Measurements from ENCODE around the gene STK25.

Gene STK25

DNA sequence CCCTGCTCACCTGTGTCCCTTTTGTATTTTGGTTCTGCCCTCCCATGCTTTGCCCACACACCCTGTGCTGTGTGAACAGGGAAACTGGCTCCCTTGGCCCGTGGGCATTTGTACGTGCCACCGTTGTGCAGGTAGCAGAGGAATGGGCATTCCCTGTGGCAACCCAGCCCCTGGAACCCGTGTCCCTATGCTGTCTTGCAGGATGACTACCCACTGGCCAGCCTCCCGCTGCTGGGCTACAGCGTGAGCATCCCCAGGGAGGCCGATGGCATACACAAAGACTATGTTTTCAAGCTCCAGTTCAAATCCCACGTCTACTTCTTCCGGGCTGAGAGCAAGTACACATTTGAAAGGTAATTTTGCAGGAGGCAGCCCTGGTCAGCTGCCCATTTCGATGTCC lies 15.3 kb downstream of the STK25 start:
- DNase-seq (ENCODE audit: low spot score): no peak

DNA sequence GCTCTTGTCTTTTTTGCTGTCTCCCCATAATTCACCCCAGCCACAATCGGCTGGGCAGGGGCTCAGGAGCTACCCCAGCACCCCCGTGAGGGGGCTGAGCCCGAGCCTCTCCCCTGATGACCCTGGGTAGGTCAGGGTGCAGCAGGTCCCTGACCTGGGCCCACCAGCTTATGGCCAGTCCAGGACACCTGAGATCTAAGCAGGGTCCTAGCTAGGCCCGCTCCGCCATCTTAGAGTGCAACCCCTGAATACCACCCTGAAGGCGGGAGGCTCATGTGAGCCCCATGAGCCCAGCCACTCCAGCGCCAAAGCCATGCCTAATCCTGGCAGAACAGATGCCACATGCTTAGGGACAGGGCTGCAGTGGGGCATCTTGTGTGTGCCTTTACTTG lies 16.2 kb downstream of the STK25 start:
- DNase-seq (ENCODE audit: low spot score): no peak

DNA sequence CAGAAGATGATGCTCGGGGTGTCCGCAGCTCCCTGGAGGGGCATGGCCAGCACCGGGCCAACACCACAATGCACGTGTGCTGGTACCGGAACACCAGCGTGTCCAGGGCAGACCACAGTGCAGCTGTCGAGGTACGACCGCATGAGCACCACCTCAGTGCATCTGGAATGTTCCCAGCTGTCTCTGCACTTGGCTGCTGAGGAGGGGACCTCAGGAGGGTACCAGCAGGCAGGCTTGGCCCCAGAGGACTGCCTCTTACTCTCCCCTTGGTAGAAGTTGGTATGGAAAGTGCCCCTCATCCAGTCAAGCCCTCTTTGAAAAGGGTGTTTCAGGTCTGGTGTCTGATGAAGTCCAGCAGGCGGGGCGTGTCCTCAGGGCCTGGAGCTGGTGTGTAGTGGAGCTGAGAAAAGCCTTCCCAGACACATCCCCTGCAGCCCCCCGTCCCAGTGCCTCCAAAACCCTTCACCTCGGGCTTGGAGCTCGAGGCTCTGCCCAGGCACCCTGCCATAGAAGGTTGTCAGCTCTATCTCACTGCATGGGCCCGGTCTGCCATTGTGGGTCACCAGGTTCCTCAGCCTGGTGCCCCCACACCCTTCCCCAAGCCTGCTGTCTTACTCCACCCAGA lies 16.7 kb downstream of the STK25 start:
- DNase-seq (ENCODE audit: low spot score): no peak

DNA sequence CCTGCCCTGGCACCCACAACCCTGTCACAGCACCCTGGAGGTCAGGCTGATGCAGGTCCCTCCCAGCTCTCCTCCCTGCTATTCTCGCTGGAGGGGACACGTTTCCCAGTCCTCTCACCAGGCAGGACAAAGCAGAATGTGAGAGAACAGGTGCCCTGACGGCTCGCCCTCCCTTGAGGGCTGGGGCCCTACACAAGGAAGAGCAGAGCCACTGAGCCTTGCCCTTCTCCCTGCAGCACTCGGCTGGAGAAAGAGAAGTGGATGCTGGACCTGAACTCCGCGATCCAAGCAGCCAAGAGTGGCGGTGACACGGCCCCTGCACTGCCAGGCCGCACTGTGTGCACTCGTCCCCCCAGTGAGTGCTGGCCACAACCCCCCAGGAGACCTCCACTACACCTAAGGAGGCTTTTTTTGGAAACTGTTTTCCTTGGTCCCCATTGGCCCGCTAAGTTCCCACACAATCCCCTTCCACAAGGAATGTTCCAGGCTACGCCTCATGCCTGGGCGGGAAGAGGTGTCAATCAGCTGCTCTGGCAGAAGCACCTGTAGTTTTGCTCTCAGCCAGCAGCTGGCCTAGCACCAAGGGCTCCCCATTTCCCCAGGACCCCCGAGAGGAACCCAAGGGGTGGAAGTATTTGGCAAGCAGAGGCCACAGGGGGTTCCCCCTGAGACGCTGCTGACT lies 17.4 kb downstream of the STK25 start:
- no peak for DNase-seq (ENCODE audit: low spot score)

DNA sequence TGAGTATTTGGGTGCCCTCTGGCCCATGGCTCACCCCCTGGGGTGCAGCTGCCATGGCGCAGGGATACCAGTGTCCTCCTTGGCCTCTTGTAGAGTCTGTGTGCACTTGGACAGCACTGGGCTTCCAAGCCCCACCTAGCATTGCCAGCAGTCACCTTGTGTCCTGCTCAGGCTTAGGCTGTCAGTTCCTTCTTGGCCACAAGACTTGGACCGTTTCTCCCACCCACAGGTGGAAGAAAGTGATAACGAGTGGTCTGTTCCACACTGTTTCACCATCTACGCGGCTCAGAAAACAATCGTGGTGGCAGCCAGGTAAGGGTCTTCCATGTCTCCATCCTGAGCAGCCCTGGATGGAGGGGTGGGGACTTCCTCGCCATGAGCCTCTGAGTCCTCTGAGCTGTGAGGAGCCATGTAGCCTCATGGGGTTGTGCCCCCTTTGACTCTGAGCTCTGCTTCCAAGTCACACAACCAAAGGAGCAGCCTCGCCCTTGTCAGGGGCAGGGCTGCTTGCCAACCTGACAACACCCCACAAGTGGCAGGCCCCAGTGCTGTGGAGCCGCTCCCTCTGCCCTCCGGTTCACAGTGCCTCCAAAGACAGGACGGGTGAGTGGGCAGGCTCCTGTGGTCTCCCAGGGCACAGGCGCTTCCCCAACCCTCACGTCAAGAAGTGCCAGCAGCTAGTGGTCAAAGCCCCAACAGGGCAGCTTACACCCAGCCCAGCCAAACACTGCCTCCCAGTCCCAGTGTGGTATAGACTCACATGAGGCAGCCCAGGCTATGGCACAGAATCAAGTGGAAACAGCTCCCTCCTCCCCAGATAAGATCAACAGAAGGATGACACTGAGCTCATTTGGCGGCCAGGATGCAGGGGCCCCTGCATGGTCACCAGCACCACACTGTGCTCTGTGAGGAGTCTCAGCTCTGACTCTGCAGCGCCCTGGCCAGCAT lies 18.4 kb downstream of the STK25 start:
- DNase-seq (ENCODE audit: low spot score): no peak

DNA sequence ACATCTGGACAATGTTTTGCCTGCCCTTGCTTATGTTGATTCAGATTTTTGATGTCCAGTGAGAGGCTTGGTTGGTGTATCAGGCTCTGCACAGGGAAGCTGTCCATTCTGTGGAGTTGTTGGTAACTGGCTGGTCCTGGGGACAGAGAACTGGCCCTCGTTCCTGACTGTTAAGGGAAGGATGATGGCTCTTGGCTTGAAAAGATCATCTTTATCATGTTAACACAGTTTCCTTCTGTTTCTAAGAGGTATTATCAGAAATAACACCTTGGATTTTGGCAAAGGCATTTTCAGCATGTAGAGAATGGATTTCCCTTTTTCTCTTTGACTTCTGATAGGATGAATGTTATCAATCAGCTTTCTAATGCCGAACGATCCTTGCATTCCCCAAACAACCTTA lies 19.3 kb downstream of the STK25 start:
- no peak for DNase-seq (ENCODE audit: low spot score)

DNA sequence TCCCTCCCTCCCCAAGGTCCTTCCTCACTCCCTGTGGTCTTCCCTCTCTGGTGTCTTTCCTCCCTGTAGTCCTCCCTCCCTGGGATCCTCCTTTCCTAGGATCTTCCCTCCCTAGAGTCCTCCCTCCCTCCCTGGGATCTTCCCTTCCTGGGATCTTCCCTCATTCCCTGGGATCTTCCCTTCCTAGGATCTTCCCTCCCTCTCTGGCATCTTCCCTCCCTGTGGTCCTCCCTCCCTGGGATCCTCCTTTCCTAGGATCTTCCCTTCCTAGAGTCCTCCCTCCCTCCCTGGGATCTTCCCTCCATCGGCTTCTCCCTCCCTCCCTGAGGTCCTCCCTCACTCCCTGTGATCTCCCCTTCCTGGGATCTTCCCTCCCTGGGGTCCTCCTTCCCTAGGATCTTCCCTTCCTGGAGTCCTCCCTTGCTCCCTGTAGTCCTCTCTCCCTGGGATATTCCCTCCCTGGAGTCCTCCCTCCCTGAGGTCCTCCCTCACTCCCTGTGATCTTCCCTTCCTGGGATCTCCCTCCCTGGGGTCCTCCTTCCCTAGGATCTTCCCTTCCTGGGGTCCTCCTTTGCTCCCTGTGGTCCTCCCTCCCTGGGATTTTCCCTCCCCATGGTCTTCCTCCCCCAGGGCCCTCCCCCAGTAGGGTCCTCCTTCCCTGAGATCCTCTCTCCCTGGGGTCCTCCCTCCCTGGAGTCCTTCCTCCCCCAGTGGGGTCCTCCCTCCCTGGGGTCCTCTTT lies 23.0 kb downstream of the STK25 start:
- DNase-seq (ENCODE audit: low spot score): no peak

DNA sequence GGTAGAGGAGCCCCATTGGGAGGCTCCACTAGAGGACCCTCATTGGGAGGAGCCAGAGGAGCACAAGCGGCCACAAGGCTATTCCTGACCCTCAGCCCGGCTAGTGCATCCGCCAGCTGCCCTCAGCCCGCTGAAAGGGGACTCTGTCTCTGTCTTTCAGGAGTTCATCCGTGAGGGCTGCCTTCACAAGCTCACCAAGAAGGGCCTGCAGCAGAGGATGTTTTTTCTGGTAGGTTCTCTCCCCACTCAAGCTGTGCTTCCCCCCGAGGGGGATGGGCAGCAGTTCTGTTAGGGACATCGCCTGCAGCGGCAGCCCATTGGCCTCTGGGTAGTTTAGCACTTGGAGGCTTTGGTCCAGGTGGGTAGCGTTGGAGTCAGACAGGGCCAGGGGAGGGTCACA lies 25.1 kb downstream of the STK25 start:
- DNase-seq (ENCODE audit: low spot score): no peak

DNA sequence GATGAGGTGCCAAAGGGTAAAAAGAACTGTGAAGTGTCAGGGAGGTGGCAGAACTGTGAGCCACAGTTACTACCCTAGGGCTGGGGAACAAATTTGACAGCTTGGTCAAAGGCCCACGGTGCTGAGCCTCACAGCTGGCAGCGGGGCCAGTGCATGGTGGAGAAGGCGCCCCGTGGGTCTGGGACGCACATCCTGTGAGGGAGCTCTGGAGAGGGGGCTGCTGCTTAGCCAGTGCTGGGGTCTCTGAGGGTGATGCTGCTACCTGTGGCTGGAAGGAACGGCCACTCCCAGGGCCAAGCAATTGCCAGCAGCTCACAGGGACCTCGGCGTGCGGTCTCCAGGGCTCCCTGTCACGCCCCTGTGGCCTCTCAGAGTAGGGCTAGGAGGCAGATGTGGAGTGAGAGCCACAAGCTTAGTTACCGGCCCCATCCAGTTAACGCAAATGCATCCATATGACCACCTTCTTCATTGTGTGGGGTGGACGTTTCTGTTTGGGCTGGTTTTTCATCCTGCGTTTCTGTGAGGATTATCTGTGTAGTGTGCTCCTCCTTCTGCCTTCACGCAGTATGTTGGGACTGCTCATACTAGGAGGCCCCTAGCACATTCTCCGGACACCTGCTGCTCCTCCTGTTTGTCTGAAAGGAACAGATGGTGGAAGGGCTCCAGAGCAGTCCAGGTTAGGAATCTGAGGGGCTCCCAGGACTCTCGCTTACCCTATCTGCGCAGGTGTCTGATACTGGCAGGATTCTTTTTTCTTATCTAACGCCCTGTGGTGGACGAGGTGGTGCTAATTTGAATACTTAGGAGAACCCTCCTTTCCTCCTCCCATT lies 26.0 kb downstream of the STK25 start:
- DNase-seq (ENCODE audit: low spot score): no peak

DNA sequence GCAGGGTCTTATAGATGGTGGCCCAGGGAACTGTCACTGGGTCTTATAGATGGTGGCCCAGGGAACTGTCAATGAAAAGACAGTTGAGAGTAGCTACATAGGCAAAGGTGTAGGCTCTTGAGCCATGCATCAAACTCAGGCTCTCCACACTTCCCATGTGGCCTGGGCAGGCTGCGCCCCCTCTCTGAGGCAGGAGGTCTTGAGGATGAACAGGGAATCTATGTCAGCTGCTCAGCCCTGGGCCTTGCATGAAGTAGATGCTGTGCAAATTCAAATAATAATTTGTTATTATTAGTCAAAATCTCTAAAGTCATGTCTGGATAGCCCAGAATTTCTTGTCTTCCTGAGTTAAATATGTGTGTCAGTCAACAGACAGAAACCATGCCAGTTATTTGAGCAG lies 26.7 kb downstream of the STK25 start:
- DNase-seq (ENCODE audit: low spot score): no peak

DNA sequence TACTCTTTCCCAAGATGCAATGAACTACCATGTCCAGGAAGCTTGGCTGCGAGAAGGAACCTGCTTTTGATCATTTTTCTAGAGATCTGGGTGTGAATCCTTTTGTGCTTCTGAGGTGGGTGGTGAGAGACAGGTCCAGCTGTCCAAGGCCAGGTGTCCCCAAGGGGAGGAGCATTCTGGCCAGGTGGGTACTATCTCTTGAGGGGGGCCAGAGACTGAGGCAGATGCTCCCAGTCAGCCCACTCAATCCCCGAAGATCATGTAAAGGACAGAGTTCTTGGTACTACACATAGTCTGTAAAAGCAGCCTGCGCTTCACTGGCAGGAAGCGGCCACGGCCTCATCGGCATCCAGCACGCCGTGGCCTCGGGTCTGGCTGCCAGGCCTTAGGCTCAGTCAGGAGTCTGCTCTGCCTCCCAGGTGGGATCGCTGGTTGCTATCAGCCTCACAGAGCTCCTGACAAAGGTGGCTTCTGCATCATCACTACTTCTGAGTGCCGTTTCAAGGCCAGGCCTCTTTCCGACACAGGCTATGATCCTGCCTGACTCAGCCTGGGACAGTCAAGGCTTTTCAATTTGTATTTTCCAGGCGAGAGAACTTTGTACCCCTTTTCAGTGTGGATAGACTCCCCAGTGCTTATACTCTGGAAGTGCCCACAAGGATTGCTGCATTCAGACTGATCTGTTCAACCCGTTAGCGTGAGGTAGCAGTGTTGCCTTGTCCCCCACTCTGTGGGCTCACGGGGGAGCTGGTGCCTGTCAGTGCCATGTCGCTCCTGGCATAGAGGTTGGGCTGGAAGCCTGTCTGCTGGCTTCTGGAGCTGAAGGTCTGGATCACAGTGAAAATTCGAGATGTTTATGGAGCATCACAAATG lies 29.1 kb downstream of the STK25 start:
- peak; percentile 32 for DNase-seq (ENCODE audit: low spot score)

DNA sequence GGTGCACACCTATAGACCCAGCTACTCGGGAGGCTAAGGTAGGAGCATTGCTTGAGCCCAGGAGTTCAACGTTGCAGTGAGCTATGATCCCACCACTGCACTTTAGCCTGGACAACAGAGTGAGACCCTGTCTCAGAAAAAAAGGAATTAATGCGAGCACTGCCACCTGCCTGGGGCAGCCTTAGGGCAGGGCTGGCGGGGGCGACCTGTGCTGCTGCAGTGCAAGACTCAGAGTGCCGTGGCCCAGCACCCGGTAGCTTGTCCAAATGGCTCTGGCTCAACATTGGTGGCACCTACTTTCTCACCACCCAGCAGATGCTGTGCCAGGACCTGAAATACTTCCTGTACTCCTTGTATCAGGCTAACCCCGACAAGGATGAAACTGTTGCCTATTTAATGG lies 30.2 kb downstream of the STK25 start:
- no peak for DNase-seq (ENCODE audit: low spot score)

DNA sequence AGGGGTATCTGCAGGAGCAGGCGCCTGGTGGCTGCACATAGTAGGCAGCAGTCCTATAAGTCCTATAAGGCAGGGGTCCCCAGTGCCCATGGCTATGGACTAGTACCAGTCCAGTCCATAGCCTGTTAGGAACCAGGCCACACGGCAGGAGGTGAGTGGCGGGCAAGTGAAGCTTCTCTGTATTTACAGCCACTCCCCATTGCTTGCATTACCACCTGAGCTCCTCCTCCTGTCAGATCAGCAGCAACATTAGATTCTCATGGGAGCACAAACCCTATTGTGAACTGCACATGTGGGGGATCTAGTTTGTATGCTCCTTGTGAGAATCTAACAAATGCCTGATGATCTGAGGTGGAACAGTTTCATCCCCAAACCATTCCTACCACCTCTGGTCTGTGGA lies 33.1 kb downstream of the STK25 start:
- no peak for DNase-seq (ENCODE audit: low spot score)

DNA sequence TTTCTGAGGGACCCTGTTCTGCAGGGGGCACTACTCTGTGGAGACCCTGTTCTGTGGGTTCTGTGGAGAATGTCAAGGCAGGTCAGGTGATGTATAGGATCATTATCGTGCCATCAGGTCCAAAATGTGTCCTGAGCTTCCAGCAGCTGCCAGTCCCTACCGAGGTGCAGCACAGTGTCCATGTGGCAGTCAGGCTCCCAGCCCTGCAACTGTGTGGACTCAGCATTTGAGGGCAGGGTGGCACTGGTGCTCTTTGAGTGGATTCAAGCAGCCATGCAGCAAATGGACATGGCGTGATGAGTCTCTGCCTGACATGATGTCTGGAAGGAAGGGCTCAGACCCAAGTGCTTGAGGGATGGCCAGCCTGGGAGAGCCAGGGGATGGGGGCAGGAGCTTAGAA lies 35.0 kb downstream of the STK25 start:
- DNase-seq (ENCODE audit: low spot score): no peak

DNA sequence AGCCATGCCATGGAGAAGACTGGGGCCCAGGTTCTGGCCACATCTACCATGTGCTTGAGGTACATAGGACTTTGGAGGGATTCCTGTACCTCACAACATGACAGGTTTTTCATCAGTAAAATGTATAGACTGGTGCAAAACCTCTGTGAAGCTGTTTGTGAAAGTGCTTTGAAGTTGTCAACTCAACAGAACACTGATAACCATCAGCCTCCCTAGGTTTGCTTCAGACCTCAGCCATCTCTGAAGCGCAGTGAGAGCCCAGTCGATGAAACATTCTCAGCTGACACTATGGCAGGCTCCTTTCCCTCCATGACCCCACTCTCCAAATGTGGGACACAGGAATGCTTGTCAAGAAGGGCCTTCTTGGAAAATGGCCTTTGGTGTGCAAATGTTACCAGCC lies 38.6 kb downstream of the STK25 start:
- DNase-seq (ENCODE audit: low spot score): no peak

DNA sequence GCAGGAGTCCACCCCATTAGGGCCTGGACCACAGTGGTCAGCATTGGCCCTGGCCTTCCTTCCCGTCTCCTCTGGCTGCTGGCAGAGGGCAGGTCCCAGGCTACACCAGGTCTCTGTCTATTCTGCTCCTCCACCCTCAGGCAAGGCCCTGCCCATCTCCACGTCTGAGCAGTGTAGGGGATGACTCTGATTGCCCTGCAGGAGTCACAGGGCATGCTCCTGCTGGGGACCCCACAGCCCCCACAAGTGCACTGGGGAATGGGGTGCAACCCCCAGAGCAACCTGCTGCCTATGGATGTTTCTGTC lies 40.0 kb downstream of the STK25 start:
- DNase-seq (ENCODE audit: low spot score): no peak

DNA sequence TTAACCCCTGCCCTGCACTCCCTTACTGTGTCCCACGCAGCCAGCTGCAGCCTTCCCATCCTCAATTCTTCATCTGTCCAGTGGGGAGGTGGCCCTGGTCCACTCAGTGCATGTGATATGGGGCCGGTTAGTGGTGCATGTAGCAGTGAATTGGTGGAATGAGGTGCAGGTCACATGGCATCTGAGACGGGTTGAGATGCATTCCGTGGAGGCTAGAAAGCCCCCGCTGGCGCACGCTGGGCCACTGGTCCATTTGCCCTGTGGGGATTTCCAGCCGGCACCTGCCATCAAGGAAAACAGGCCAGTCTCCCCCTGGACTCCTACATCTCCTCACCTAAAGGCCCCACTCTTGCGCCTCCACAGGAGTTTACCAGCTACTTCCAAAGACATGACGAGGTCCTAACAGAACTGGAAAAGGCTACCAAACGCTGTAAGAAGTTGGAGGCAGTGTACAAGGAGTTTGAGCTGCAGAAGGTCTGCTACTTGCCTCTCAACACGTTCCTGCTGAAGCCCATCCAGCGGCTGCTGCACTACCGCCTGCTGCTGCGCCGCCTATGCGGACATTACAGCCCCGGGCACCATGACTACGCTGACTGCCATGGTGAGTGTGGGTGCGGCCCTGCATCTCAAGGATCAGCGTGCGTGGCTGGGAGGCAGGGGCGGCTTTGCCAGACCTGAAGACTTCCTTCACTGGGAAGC lies 40.5 kb downstream of the STK25 start:
- DNase-seq (ENCODE audit: low spot score): no peak

DNA sequence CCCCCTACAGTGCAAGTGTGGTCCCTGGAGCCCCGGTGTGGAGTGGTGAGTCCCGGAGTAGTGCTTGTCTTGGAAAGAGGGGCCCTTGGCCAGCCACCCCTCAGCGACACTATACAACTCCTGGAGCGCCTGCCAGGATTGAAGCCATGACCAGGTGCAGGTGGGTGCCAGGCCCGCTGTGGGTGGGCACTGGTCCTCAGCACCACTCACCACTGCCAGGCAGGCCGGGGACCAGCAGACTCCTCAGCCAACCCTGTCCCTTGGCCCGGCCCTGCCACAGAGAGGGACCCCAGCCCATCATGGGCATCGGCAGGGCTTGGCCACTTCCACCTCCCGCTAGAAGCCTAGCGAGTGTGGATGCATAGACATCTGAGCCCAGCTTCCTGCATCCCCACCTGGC lies 42.2 kb downstream of the STK25 start:
- DNase-seq (ENCODE audit: low spot score): no peak

DNA sequence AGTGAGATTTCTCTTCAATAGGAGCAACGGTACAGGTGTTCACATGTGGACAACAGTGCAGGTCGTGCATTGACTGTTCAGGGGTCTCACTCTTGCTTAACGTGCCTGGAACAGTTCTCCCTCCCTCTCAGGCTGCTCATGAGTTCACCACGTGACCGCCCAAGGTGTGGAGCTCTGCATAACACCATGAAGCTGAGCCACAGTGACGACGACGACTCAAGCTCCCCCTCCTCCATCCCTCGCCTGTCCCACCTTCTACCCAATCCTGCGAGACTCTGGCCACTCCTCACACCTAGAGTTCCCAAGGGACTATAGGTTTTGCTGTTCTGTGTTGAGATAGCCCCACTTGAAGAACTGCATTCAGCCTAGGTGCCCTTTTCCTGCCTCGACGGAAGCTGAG lies 42.8 kb downstream of the STK25 start:
- no peak for DNase-seq (ENCODE audit: low spot score)

Measured in pons (tissue), 1 donor.